ENCODE results near the gene DCDC2. TPM values are rescaled to one million over a fixed set of nuclear protein-coding genes. Genes with fewer than 3 reads are reported as not detected.
"Not testable (repeated sequence)": the region's sequence is repeated elsewhere in the genome, so short reads cannot be mapped to it uniquely, and the experiment has no call there.

The DCDC2 gene
- total RNA-seq, 4 donors from 2014 or later: 0.29 to 0.64 (median 0.42) TPM

- Histone ChIP-seq H3K4me3 (no peak overlapping the region), H3K4me1 (no peaks in the 10 kb centered on the region), H3K27me3 (no peaks in the 10 kb centered on the region), H3K36me3 (no peaks in the 10 kb centered on the region), H3K27ac (no peak overlapping the region), H3K9me3 (no peaks in the 10 kb centered on the region)
- TF ChIP-seq POLR2A (IDR thresholded peaks at IDR 0.05) (no peak), CTCF (IDR thresholded peaks at IDR 0.05 in 4 of 5, conservative IDR thresholded peaks at IDR 0.05 in 1 of 5) (no peak)
- in situ Hi-C loops (cut with MboI; ENCODE audit: low sequenced_read_pairs in 4 of 4): loop anchor here in 2 of 4 donors (10.0 to 25.0 kb wide), 2 partner anchors 94 to 97 kb away; no protein-coding TSS in a partner anchor
- ATAC-seq: no peak
- intact Hi-C loops (cut with DNase I; ENCODE audit: low total_unique reads): no loop called here
- no peak for DNase-seq
Observed at GRCh38 chr6:24381476-24382219, 23.8 kb upstream of the DCDC2 start.

GRCh38 chr6:24378473-24379097 is 20.7 kb upstream of the DCDC2 start:
- Histone ChIP-seq H3K27me3 (no peaks in the 10 kb centered on the region), H3K27ac (no peak overlapping the region), H3K36me3 (no peaks in the 10 kb centered on the region), H3K9me3 (no peaks in the 10 kb centered on the region), H3K4me1 (no peaks in the 10 kb centered on the region), H3K4me3 (no peak overlapping the region)
- in situ Hi-C loops (cut with MboI; ENCODE audit: low sequenced_read_pairs in 4 of 4): loop anchor here in 1 of 4 donors (25.0 kb wide), 1 partner anchor 91 kb away; no protein-coding TSS in a partner anchor
- TF ChIP-seq POLR2A (IDR thresholded peaks at IDR 0.05): no peak
- no peak for TF ChIP-seq CTCF (IDR thresholded peaks at IDR 0.05 in 4 of 5, conservative IDR thresholded peaks at IDR 0.05 in 1 of 5)
- intact Hi-C loops (cut with DNase I; ENCODE audit: low total_unique reads): no loop called here
- DNase-seq: no peak
- no peak for ATAC-seq

- no peaks in the 10 kb centered on the region for H3K4me1 ChIP-seq
- in situ Hi-C loops (cut with MboI; ENCODE audit: low sequenced_read_pairs in 4 of 4) (loop anchor here in 1 of 4 donors (25.0 kb wide), 1 partner anchor 90 kb away; no protein-coding TSS in a partner anchor), intact Hi-C loops (cut with DNase I; ENCODE audit: low total_unique reads) (no loop called here)
- H3K36me3 ChIP-seq: no peaks in the 10 kb centered on the region
- H3K4me3 ChIP-seq: no peak overlapping the region
- H3K9me3 ChIP-seq: no peaks in the 10 kb centered on the region
- no peak for ATAC-seq
- no peak for DNase-seq
- no peaks in the 10 kb centered on the region for H3K27me3 ChIP-seq
- no peak overlapping the region for H3K27ac ChIP-seq
- TF ChIP-seq CTCF (IDR thresholded peaks at IDR 0.05 in 4 of 5, conservative IDR thresholded peaks at IDR 0.05 in 1 of 5): no peak
- TF ChIP-seq POLR2A (IDR thresholded peaks at IDR 0.05): no peak
Observed at GRCh38 chr6:24376871-24377270, 19.0 kb upstream of the DCDC2 start.

- in situ Hi-C loops (cut with MboI; ENCODE audit: low sequenced_read_pairs in 4 of 4): loop anchor here in 1 of 4 donors (25.0 kb wide), 1 partner anchor 87 kb away; no protein-coding TSS in a partner anchor
- TF ChIP-seq POLR2A (IDR thresholded peaks at IDR 0.05) (no peak), CTCF (IDR thresholded peaks at IDR 0.05 in 4 of 5, conservative IDR thresholded peaks at IDR 0.05 in 1 of 5) (no peak)
- DNase-seq (no peak), ATAC-seq (no peak)
- H3K4me1 ChIP-seq: no peaks in the 10 kb centered on the region
- H3K9me3 ChIP-seq: no peaks in the 10 kb centered on the region
- intact Hi-C loops (cut with DNase I; ENCODE audit: low total_unique reads): no loop called here
- no peaks in the 10 kb centered on the region for H3K36me3 ChIP-seq
- H3K27me3 ChIP-seq: no peaks in the 10 kb centered on the region
- H3K27ac ChIP-seq: no peak overlapping the region
- no peak overlapping the region for H3K4me3 ChIP-seq
Observed at GRCh38 chr6:24374612-24375011, 16.8 kb upstream of the DCDC2 start.

- ATAC-seq; H3K27ac ChIP-seq; H3K4me1 ChIP-seq; H3K27me3 ChIP-seq; in situ Hi-C loops (cut with MboI; ENCODE audit: low sequenced_read_pairs in 4 of 4); H3K4me3 ChIP-seq; intact Hi-C loops (cut with DNase I; ENCODE audit: low total_unique reads); DNase-seq; H3K9me3 ChIP-seq; H3K36me3 ChIP-seq: not testable (repeated sequence)
Observed at GRCh38 chr6:24365103-24365633, 7.3 kb upstream of the DCDC2 start.

GRCh38 chr6:24362363-24362762 is 4.5 kb upstream of the DCDC2 start:
- H3K4me1 ChIP-seq; DNase-seq; intact Hi-C loops (cut with DNase I; ENCODE audit: low total_unique reads); H3K27me3 ChIP-seq; H3K27ac ChIP-seq; in situ Hi-C loops (cut with MboI; ENCODE audit: low sequenced_read_pairs in 4 of 4); H3K36me3 ChIP-seq; ATAC-seq; H3K4me3 ChIP-seq; H3K9me3 ChIP-seq: not testable (repeated sequence)

Measured in gastrocnemius medialis (tissue), 4 donors.